Endothelial cell of umbilical vein (primary cell): ENCODE results near the gene PIRT. TPM values are rescaled to one million over a fixed set of nuclear protein-coding genes. Genes with fewer than 3 reads are reported as not detected.

Source experiments
- BruUV-seq: library from RNA; stranded (reverse); fragments of 400-500 nt; replicated peaks from 2 replicates; lab custom pipeline; 2021; lab: Mats Ljungman, UMichigan
- CTCF ChIA-PET: fragments of 300-600, 350-600 bp; sonication (Branson Sonifier 250); formaldehyde crosslinking; loops from one replicate; lab custom pipeline; 2021; ENCODE audit warnings: antibody characterized with exemption, inconsistent platforms; lab: Charles Lee
- POLR2A ChIA-PET: fragments of 300-600, 350-600 bp; sonication (Branson Sonifier 250); formaldehyde crosslinking; loops from one replicate; lab custom pipeline; 2021; ENCODE audit warnings: antibody characterized with exemption, inconsistent platforms; lab: Charles Lee
- DNase-seq: peaks from one replicate; pipeline ENCODE4 v3.0.0-alpha.2; 2011; ENCODE audit warnings: low read depth, low spot score
- FAIRE-seq: peaks from 2 replicates; lab custom pipeline; 2011; peaks lifted over from hg19 to GRCh38; lab: Jason Lieb, UNC
- H2AFZ ChIP-seq: 2 replicates; pipeline ENCODE4 v1.6.0; 2012; ENCODE audit warnings: low read depth, low read length, control low read depth, inconsistent platforms
- H3K27ac ChIP-seq: 2 replicates; pipeline ENCODE4 v1.5.1; 2011; ENCODE audit warnings: low read depth, mild to moderate bottlenecking, control low read depth, low read length, moderate library complexity; ENCODE audit not compliant: insufficient read depth
- H3K27me3 ChIP-seq, 2 experiments: 2 replicates each; pipeline versions ENCODE4 v1.6.0 to v1.6.1; 2011; ENCODE audit warnings: low read length in 2 of 2, mixed read lengths in 1 of 2; ENCODE audit not compliant: control insufficient read depth in 2 of 2, insufficient read depth in 2 of 2
- H3K36me3 ChIP-seq, 2 experiments: 2 replicates in 1 of 2; 3 replicates in 1 of 2; pipeline ENCODE4 v1.5.1; 2011; ENCODE audit warnings: low read length in 2 of 2, mild to moderate bottlenecking in 1 of 2, moderate library complexity in 1 of 2; ENCODE audit not compliant: control insufficient read depth in 2 of 2, insufficient read depth in 2 of 2; ENCODE audit errors: extremely low read depth in 1 of 2
- H3K4me1 ChIP-seq: 3 replicates; pipeline ENCODE4 v1.5.1; 2011; ENCODE audit warnings: mild to moderate bottlenecking, low read length; ENCODE audit not compliant: control insufficient read depth, insufficient read depth; ENCODE audit errors: extremely low read depth
- H3K4me2 ChIP-seq: 2 replicates; pipeline ENCODE4 v1.6.1; 2011; ENCODE audit warnings: low read length, control low read depth, mixed read lengths; ENCODE audit not compliant: insufficient read depth
- H3K4me3 ChIP-seq, 3 experiments: fragments of 200-600 bp in 1 of 3; sonication (generic), shearing (Covaris generic) in 1 of 3; replicated peaks in 1 of 3; 2 replicates each; pipeline ENCODE4 v1.5.1; 2011 to 2016; ENCODE audit warnings: control low read depth in 3 of 3, low read length in 3 of 3, mild to moderate bottlenecking in 2 of 3, inconsistent platforms in 1 of 3, low read depth in 1 of 3, moderate library complexity in 1 of 3; ENCODE audit not compliant: insufficient read depth in 1 of 3
- H3K79me2 ChIP-seq: 2 replicates; pipeline ENCODE4 v1.6.0; 2012; ENCODE audit warnings: low read length, inconsistent platforms; ENCODE audit not compliant: control insufficient read depth, insufficient read depth
- H3K9ac ChIP-seq: replicated peaks from 2 replicates; pipeline ENCODE3; 2011; ENCODE audit warnings: low read length, control low read depth; ENCODE audit not compliant: insufficient read depth; ENCODE audit errors: extremely low read depth
- H3K9me1 ChIP-seq: replicated peaks from 3 replicates; pipeline ENCODE4 v1.6.0; 2011; ENCODE audit warnings: mild to moderate bottlenecking, low read length; ENCODE audit not compliant: control insufficient read depth, insufficient read depth; ENCODE audit errors: extremely low read depth
- H3K9me3 ChIP-seq: replicated peaks from 2 replicates; pipeline ENCODE4 v1.5.1; 2012; ENCODE audit warnings: low read length, inconsistent platforms; ENCODE audit not compliant: control insufficient read depth, insufficient read depth
- H4K20me1 ChIP-seq: replicated peaks from 2 replicates; pipeline ENCODE3; 2011; ENCODE audit warnings: mild to moderate bottlenecking, low read length; ENCODE audit not compliant: control insufficient read depth, insufficient read depth; ENCODE audit errors: extremely low read depth
- EZH2 ChIP-seq: IDR thresholded peaks from 2 replicates; pipeline ENCODE4 v1.6.1; 2012; ENCODE audit warnings: borderline replicate concordance, low read depth, mild to moderate bottlenecking, moderate library complexity, low read length, inconsistent platforms; ENCODE audit not compliant: severe bottlenecking
- FOS ChIP-seq: IDR thresholded peaks from 2 replicates; pipeline ENCODE4 v1.6.1; 2011; ENCODE audit warnings: mild to moderate bottlenecking, low read length, moderate library complexity, borderline replicate concordance; ENCODE audit not compliant: insufficient read depth
- GATA2 ChIP-seq: IDR thresholded peaks from 2 replicates; pipeline ENCODE4 v1.7.0; 2011; ENCODE audit warnings: low read depth, mild to moderate bottlenecking, moderate library complexity, mixed read lengths, low read length; ENCODE audit not compliant: insufficient read length, insufficient read depth
- POLR2A ChIP-seq: IDR thresholded peaks from 2 replicates; pipeline ENCODE4 v1.6.1; 2012; ENCODE audit warnings: low read depth, mild to moderate bottlenecking, control low read depth, low read length
- POLR2AphosphoS5 ChIP-seq: IDR thresholded peaks from 2 replicates; pipeline ENCODE4 v1.6.1; 2012; ENCODE audit warnings: low read depth, mild to moderate bottlenecking, control low read depth, low read length, moderate library complexity; ENCODE audit not compliant: insufficient read depth
- dilution Hi-C: fragments of 300-500 bp; cut with MboI; formaldehyde crosslinking; loops from one replicate; pipeline ENCODE4 v1.15.0; 2019; ENCODE audit warnings: low sequenced_read_pairs; ENCODE audit not compliant: extremely low pct_ligation_motif_present
- intact Hi-C: fragments of 100-400 bp; cut with micrococcal nuclease; formaldehyde crosslinking; loops from one replicate; pipeline ENCODE4 v1.10.0; 2022
- polyA plus RNA-seq, 4 experiments: library from polyadenylated mRNA; depleted of rRNA in 3 of 4; stranded (reverse) in 3 of 4; unstranded in 1 of 4; fragments of >200 nt; gene quantifications; 2 replicates each; pipeline versions ENCODE4 v1.2.1 to v1.2.3, GENCODE V29; 2011 to 2012; ENCODE audit warnings: missing spikeins in 1 of 4
- total RNA-seq: library from RNA; stranded (reverse); gene quantifications from 2 replicates; pipeline ENCODE4 v1.2.3, GENCODE V29; 2021
- TF ChIP-seq, protein P1 (sequence below): IDR thresholded peaks from 2 replicates; pipeline ENCODE4 v1.6.1; 2011; ENCODE audit not compliant: insufficient read depth, insufficient read length
- TF ChIP-seq, protein P2 (sequence below), 2 donors: IDR thresholded peaks; 1 replicate in 1 of 2; 2 replicates in 1 of 2; pipeline ENCODE4 v1.5.1; 2011; ENCODE audit warnings: low read length in 2 of 2, mild to moderate bottlenecking in 2 of 2, moderate library complexity in 2 of 2, control low read depth in 1 of 2, inconsistent platforms in 1 of 2, low read depth in 1 of 2; ENCODE audit not compliant: insufficient read depth in 1 of 2; ENCODE audit errors: extremely low read depth in 1 of 2

PIRT gene
- total and polyA plus RNA-seq, 2 donors (not counting 3 experiments of a cell fraction or from before 2014, with no cell fraction given) = not detected

- intact Hi-C loops = no loop called here
- H3K79me2 ChIP-seq = no peaks in the 10 kb centered on the region
- BruUV-seq = no TSS peak
- H3K4me1 ChIP-seq = no peaks in the 10 kb centered on the region
- H3K27ac ChIP-seq = no peak overlapping the region
- ChIA-PET POLR2A (no interaction called here), CTCF (no interaction called here)
- H3K4me3 ChIP-seq = no peak overlapping the region
- dilution Hi-C loops = no loop called here
- no peaks in the 10 kb centered on the region for H3K36me3 ChIP-seq
- H3K9me3 ChIP-seq = no peaks in the 10 kb centered on the region
- H3K27me3 ChIP-seq = no peaks in the 10 kb centered on the region
- TF ChIP-seq EZH2 = no peak
- no peak for TF ChIP-seq GATA2
- TF ChIP-seq POLR2AphosphoS5 = no peak
- TF ChIP-seq POLR2A = no peak
- TF ChIP-seq FOS = no peak
- no peaks in the 10 kb centered on the region for H4K20me1 ChIP-seq
- H3K9me1 ChIP-seq = no peaks in the 10 kb centered on the region
- no peak overlapping the region for H3K4me2 ChIP-seq
- DNase-seq (no peak), FAIRE-seq (no peak)
- no peak overlapping the region for H2AFZ ChIP-seq
- no peak overlapping the region for H3K9ac ChIP-seq
Measured at GRCh38 chr17:10824874-10825273, 13.0 kb downstream of the PIRT start.

GRCh38 chr17:10821770-10822169 is 16.1 kb downstream of the PIRT start:
- dilution Hi-C loops = no loop called here
- no TSS peak for BruUV-seq

More at GRCh38 chr17:10821770-10822169, 16.1 kb downstream of the PIRT start:
- ChIA-PET POLR2A (no interaction called here), CTCF (no interaction called here)
- DNase-seq = no peak
- Histone ChIP-seq H3K36me3 (no peaks in the 10 kb centered on the region), H3K4me3 (no peak overlapping the region), H3K27me3 (no peaks in the 10 kb centered on the region), H4K20me1 (no peaks in the 10 kb centered on the region), H3K4me1 (no peaks in the 10 kb centered on the region), H3K4me2 (no peak overlapping the region), H3K9me3 (no peaks in the 10 kb centered on the region), H3K79me2 (no peaks in the 10 kb centered on the region), H3K9ac (no peak overlapping the region), H3K27ac (no peak overlapping the region), H3K9me1 (no peaks in the 10 kb centered on the region), H2AFZ (no peak overlapping the region)
- intact Hi-C loops = no loop called here
- TF ChIP-seq FOS = no peak
- TF ChIP-seq POLR2AphosphoS5 = no peak
- no peak for TF ChIP-seq GATA2
- TF ChIP-seq, protein P1, sequence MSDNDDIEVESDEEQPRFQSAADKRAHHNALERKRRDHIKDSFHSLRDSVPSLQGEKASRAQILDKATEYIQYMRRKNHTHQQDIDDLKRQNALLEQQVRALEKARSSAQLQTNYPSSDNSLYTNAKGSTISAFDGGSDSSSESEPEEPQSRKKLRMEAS = no peak
- TF ChIP-seq, protein P2, sequence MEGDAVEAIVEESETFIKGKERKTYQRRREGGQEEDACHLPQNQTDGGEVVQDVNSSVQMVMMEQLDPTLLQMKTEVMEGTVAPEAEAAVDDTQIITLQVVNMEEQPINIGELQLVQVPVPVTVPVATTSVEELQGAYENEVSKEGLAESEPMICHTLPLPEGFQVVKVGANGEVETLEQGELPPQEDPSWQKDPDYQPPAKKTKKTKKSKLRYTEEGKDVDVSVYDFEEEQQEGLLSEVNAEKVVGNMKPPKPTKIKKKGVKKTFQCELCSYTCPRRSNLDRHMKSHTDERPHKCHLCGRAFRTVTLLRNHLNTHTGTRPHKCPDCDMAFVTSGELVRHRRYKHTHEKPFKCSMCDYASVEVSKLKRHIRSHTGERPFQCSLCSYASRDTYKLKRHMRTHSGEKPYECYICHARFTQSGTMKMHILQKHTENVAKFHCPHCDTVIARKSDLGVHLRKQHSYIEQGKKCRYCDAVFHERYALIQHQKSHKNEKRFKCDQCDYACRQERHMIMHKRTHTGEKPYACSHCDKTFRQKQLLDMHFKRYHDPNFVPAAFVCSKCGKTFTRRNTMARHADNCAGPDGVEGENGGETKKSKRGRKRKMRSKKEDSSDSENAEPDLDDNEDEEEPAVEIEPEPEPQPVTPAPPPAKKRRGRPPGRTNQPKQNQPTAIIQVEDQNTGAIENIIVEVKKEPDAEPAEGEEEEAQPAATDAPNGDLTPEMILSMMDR (IDR thresholded peaks at IDR 0.05; ENCODE audit: extremely low read depth in 1 of 2, insufficient read depth in 1 of 2, low read depth in 1 of 2, low read length in 2 of 2) = no peak
- no peak for FAIRE-seq
